LNCaP clone FGC (cell line): Measurements from ENCODE around the gene OR4E1.
A peak's percentile ranks its signal among the peaks of the same experiment; 100 is the strongest.

Experiments used
- DNase-seq: peaks from one replicate; pipeline ENCODE4 v3.0.0-alpha.2; 2011; ENCODE audit warnings: low read depth
- H3K4me3 ChIP-seq: 2 replicates; pipeline ENCODE4 v1.5.1; 2011; ENCODE audit warnings: mild to moderate bottlenecking, low read depth, low read length, control low read depth
- CTCF ChIP-seq: IDR thresholded peaks from 2 replicates; pipeline ENCODE4 v1.5.1; 2012; ENCODE audit warnings: mild to moderate bottlenecking; ENCODE audit not compliant: control insufficient read depth, insufficient read depth; ENCODE audit errors: extremely low read depth

Gene OR4E1, protein sequence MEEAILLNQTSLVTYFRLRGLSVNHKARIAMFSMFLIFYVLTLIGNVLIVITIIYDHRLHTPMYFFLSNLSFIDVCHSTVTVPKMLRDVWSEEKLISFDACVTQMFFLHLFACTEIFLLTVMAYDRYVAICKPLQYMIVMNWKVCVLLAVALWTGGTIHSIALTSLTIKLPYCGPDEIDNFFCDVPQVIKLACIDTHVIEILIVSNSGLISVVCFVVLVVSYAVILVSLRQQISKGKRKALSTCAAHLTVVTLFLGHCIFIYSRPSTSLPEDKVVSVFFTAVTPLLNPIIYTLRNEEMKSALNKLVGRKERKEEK

DNA sequence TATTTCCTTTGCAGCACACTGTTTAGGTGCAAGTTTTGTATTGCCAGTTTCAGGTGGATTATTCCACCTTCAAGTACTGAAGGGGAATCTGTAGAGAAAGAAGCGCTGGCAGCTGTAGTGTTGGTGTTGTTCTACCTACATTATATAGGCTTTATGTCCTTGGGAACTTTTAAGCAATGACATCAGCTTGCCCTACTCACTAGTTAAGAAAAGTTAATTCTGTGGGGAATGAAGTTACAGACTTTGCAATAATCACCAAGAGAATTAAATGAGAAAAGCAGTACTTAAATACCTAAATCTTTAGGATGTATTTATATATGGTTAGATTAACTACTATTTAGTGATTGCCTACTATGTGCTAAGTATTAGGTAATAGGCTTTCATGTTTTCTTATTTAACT, at the start of gene OR4E1:
OR4E1 (minus strand) TSS at position 101 of the 400 bp plus-strand sequence. CDS start 2,883 bp downstream, outside the sequence.
- no peak within 1 kb of the TSS for H3K4me3 ChIP-seq
- TF ChIP-seq CTCF = no peak
- no peak for DNase-seq

DNA sequence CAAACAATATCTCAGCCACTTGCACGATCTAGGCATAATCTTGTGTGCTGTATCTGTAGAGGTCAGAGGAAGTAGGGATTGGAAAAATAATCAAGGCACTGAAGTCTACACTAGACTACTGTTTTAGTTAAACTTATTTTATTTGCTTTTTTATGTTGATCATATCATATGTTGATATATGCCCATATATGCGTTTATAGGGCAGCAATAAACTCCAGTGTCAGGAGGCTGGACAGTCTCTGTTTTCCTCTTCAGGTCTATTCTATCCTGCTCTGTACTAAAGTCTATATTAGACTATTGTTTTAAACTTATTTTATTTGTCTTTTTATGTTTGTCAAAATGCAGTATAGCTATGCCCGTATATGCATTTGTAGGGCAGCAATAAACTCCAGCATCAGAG, 47.9 kb upstream of the OR4E1 start:
- no peak for TF ChIP-seq CTCF
- no peak overlapping the region for H3K4me3 ChIP-seq
- peak; percentile 80 for DNase-seq

GRCh38 chr14:21719841-21720240, 46.2 kb upstream of the OR4E1 start:
- TF ChIP-seq CTCF = no peak
- DNase-seq = no peak
- H3K4me3 ChIP-seq = no peak overlapping the region

GRCh38 chr14:21714318-21714929, 40.8 kb upstream of the OR4E1 start:
- H3K4me3 ChIP-seq = no peak overlapping the region
- no peak for TF ChIP-seq CTCF
- no peak for DNase-seq

DNA sequence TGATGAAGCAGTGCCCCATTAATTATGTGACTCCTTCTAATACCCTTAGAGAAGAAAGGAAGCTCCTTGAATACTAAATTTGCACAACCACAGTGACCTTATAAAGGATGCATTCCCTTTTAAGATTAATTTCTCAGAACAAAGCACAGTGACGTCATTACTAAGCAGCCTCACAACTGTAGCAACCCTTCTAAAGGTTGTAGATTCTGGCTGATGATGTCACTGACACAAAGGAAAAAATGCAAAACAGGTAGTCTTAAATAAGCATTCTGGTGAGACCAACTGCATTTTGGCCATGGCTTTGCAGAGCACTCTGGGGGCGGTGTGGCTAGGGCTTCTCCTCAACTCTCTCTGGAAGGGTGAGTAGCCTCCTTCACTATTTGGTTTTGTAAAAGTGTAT, 38.4 kb upstream of the OR4E1 start:
- no peak for TF ChIP-seq CTCF
- H3K4me3 ChIP-seq = no peak overlapping the region
- DNase-seq = no peak

DNA sequence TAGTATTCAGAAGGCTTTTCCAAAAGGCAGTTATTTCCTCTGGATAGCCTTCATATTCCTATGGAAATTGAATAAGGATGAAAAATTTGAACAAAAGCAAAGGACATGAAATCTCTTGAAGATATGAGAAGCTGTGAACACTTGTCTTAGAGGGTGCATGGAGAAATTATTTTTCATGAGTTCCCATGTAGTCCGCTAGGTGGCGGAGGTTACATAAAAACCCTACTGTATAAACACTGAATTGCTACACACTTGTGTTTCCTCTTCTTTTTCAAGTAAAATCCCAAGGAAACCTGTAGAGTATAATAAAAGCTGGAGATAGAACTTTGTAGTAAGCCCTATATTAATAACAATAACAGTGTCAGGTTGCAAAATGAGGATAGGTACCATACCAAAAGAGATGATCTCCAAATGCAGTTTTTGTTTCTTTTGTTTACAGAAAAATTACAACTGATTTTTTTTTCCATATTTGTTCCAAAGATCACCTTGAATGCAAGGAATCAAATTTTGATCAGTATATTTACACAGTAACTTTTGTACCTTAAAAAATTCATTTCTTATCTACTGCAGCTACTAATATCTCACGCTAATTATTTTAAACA, 37.8 kb upstream of the OR4E1 start:
- no peak overlapping the region for H3K4me3 ChIP-seq
- DNase-seq = no peak
- peak; percentile 66 for TF ChIP-seq CTCF

- H3K4me3 ChIP-seq = no peak overlapping the region
- no peak for DNase-seq
- TF ChIP-seq CTCF = no peak
These were observed 30.7 kb upstream of the OR4E1 start for GRCh38 chr14:21704338-21704737.
